Hepatocyte (in vitro differentiated cells): ENCODE measurements around the gene HS3ST3B1. TPM values are rescaled to one million over a fixed set of nuclear protein-coding genes. Genes with fewer than 3 reads are reported as not detected.

Experiments used
- DNase-seq: peaks from one replicate; pipeline ENCODE4 v3.0.0-alpha.2; 2016; ENCODE audit warnings: low spot score
- H2AFZ ChIP-seq: fragments of 200-600 bp; sonication (generic); 2 replicates; pipeline ENCODE4 v1.6.0; 2016; ENCODE audit warnings: antibody characterized with exemption, mild to moderate bottlenecking
- H3K27ac ChIP-seq: fragments of 200-600 bp; sonication (generic); 2 replicates; pipeline ENCODE4 v1.5.1; 2016; ENCODE audit warnings: mild to moderate bottlenecking
- H3K27me3 ChIP-seq: fragments of 200-600 bp; sonication (generic); 2 replicates; pipeline ENCODE4 v1.6.1; 2016
- H3K36me3 ChIP-seq: fragments of 200-600 bp; sonication (generic); replicated peaks from 2 replicates; pipeline ENCODE4 v1.5.1; 2016; ENCODE audit warnings: low read depth; ENCODE audit not compliant: insufficient read depth
- H3K4me1 ChIP-seq: fragments of 200-600 bp; sonication (generic); 2 replicates; pipeline ENCODE4 v1.5.1; 2016; ENCODE audit warnings: mild to moderate bottlenecking, moderate library complexity; ENCODE audit not compliant: insufficient read depth
- H3K4me2 ChIP-seq: fragments of 200-600 bp; sonication (generic); 2 replicates; pipeline ENCODE4 v1.6.0; 2016
- H3K4me3 ChIP-seq: fragments of 200-600 bp; sonication (generic); 2 replicates; pipeline ENCODE4 v1.5.1; 2016; ENCODE audit warnings: mild to moderate bottlenecking
- H3K79me2 ChIP-seq: fragments of 200-600 bp; sonication (generic); 2 replicates; pipeline ENCODE4 v1.6.0; 2017; ENCODE audit warnings: mild to moderate bottlenecking
- H3K9me2 ChIP-seq: fragments of 200-600 bp; sonication (generic); replicated peaks from 2 replicates; pipeline ENCODE4 v1.6.0; 2017; ENCODE audit warnings: mild to moderate bottlenecking; ENCODE audit not compliant: insufficient read depth
- H3K9me3 ChIP-seq: fragments of 200-600 bp; sonication (generic); 2 replicates; pipeline ENCODE4 v1.5.1; 2016; ENCODE audit warnings: low read depth, mild to moderate bottlenecking
- H4K20me1 ChIP-seq: fragments of 200-600 bp; sonication (generic); 2 replicates; pipeline ENCODE4 v1.6.0; 2016; ENCODE audit warnings: mild to moderate bottlenecking; ENCODE audit not compliant: insufficient read depth, poor library complexity, severe bottlenecking
- EZH2 ChIP-seq: fragments of 200-600 bp; sonication (generic); IDR thresholded peaks from 2 replicates; pipeline ENCODE4 v1.6.1; 2016; ENCODE audit warnings: antibody characterized with exemption, mild to moderate bottlenecking, borderline replicate concordance
- EZH2phosphoT487 ChIP-seq: fragments of 200-600 bp; sonication (generic); IDR thresholded peaks from one replicate; pipeline ENCODE4 v1.6.1; 2018; ENCODE audit warnings: antibody characterized with exemption, mild to moderate bottlenecking, low read depth, moderate library complexity; ENCODE audit not compliant: unreplicated experiment, severe bottlenecking
- WGBS: methylation state at CpG from one replicate; pipeline ENCODE4 v1.1.6; 2016; ENCODE audit warnings: low lambda C conversion rate; ENCODE audit errors: missing lambda C conversion rate; 5-methylcytosine and 5-hydroxymethylcytosine counted together
- polyA plus RNA-seq: library from polyadenylated mRNA; unstranded; fragments of >200 nt; fragmentation: Nextera tagmentation; extraction: Ambion mirVana; gene quantifications from 2 replicates; pipeline ENCODE4 v1.2.1, GENCODE V29; 2016
- total RNA-seq: library from RNA; depleted of rRNA; stranded (reverse); fragments of >200 nt; gene quantifications from 2 replicates; pipeline ENCODE4 v1.2.3, GENCODE V29; 2014
- TF ChIP-seq, protein P1 (sequence below): fragments of 200-600 bp; sonication (generic); IDR thresholded peaks from 2 replicates; pipeline ENCODE4 v1.5.1; 2016; ENCODE audit warnings: antibody characterized with exemption, mild to moderate bottlenecking; ENCODE audit not compliant: poor library complexity

The HS3ST3B1 gene
- total and polyA plus RNA-seq, 2 experiments from 2014 or later, result 3.7 to 5.8 TPM

GRCh38 chr17:14374268-14374667, 73.4 kb downstream of the HS3ST3B1 start:
- DNase-seq, result no peak
- H3K4me2 ChIP-seq, result no peak overlapping the region
- H3K4me3 ChIP-seq, result no peak overlapping the region
- no peaks in the 10 kb centered on the region for H3K36me3 ChIP-seq
- no peaks in the 10 kb centered on the region for H3K27me3 ChIP-seq
- no peaks in the 10 kb centered on the region for H3K79me2 ChIP-seq
- no peaks in the 10 kb centered on the region for H4K20me1 ChIP-seq
- no peak overlapping the region for H2AFZ ChIP-seq
- H3K27ac ChIP-seq, result peak overlapping the region; percentile 5
- H3K4me1 ChIP-seq, result peaks cover 10% of the 10 kb centered on the region
- no peaks in the 10 kb centered on the region for H3K9me3 ChIP-seq
- TF ChIP-seq EZH2 (no peak), EZH2phosphoT487 (no peak)
- TF ChIP-seq, protein P1, sequence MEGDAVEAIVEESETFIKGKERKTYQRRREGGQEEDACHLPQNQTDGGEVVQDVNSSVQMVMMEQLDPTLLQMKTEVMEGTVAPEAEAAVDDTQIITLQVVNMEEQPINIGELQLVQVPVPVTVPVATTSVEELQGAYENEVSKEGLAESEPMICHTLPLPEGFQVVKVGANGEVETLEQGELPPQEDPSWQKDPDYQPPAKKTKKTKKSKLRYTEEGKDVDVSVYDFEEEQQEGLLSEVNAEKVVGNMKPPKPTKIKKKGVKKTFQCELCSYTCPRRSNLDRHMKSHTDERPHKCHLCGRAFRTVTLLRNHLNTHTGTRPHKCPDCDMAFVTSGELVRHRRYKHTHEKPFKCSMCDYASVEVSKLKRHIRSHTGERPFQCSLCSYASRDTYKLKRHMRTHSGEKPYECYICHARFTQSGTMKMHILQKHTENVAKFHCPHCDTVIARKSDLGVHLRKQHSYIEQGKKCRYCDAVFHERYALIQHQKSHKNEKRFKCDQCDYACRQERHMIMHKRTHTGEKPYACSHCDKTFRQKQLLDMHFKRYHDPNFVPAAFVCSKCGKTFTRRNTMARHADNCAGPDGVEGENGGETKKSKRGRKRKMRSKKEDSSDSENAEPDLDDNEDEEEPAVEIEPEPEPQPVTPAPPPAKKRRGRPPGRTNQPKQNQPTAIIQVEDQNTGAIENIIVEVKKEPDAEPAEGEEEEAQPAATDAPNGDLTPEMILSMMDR, result no peak
- no peaks in the 10 kb centered on the region for H3K9me2 ChIP-seq
- WGBS, result 100% methylated on average over 1 of the region's 1 CpG

- H2AFZ ChIP-seq, result no peak overlapping the region
- H3K36me3 ChIP-seq, result no peaks in the 10 kb centered on the region
- no peaks in the 10 kb centered on the region for H3K79me2 ChIP-seq
- no peak overlapping the region for H3K4me2 ChIP-seq
- H4K20me1 ChIP-seq, result no peaks in the 10 kb centered on the region
- H3K27me3 ChIP-seq, result no peaks in the 10 kb centered on the region
- 70% methylated on average over 3 of the region's 3 CpGs for WGBS
- TF ChIP-seq EZH2phosphoT487 (no peak), EZH2 (no peak)
- TF ChIP-seq, protein P1, result no peak
- H3K9me3 ChIP-seq, result no peaks in the 10 kb centered on the region
- no peaks in the 10 kb centered on the region for H3K9me2 ChIP-seq
- no peak overlapping the region for H3K27ac ChIP-seq
- DNase-seq, result no peak
- no peak overlapping the region for H3K4me3 ChIP-seq
- peaks cover 10% of the 10 kb centered on the region for H3K4me1 ChIP-seq
Measured at GRCh38 chr17:14376666-14377065, 75.8 kb downstream of the HS3ST3B1 start.

DNA sequence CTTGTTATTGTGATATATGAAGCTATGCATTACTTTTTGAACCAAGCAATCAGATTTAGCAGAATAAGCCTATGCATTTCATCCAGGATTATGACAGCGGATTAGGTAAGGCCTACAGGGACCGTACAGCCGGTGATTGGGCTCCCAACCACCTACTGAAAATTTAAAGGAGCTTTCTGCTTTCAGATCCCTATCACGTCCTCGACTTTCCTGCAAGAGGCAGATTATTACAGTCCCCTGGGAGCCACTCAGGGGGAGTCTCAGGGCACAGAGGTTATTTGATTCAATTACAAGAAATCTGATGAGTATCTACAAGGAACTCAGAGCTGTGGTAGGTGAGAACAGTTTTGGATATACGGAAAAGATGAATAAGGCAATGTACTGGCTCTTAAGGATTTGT, 80.7 kb downstream of the HS3ST3B1 start:
- 85% methylated on average over 6 of the region's 6 CpGs for WGBS

More for the DNA sequence above, 80.7 kb downstream of the HS3ST3B1 start:
- no peak for DNase-seq
- no peak overlapping the region for H2AFZ ChIP-seq
- no peaks in the 10 kb centered on the region for H3K9me2 ChIP-seq
- H3K79me2 ChIP-seq, result no peaks in the 10 kb centered on the region
- TF ChIP-seq, protein P1, result no peak
- TF ChIP-seq EZH2 (no peak), EZH2phosphoT487 (no peak)
- H3K27ac ChIP-seq, result no peak overlapping the region
- H3K4me1 ChIP-seq, result no peaks in the 10 kb centered on the region
- H3K36me3 ChIP-seq, result no peaks in the 10 kb centered on the region
- no peak overlapping the region for H3K4me3 ChIP-seq
- no peak overlapping the region for H3K4me2 ChIP-seq
- no peaks in the 10 kb centered on the region for H3K27me3 ChIP-seq
- no peaks in the 10 kb centered on the region for H3K9me3 ChIP-seq
- H4K20me1 ChIP-seq, result no peaks in the 10 kb centered on the region
